ENCODE results near the gene TMEM178B.
"Not testable (repeated sequence)": the region's sequence is repeated elsewhere in the genome, so short reads cannot be mapped to it uniquely, and the experiment has no call there.

TMEM178B gene

DNA sequence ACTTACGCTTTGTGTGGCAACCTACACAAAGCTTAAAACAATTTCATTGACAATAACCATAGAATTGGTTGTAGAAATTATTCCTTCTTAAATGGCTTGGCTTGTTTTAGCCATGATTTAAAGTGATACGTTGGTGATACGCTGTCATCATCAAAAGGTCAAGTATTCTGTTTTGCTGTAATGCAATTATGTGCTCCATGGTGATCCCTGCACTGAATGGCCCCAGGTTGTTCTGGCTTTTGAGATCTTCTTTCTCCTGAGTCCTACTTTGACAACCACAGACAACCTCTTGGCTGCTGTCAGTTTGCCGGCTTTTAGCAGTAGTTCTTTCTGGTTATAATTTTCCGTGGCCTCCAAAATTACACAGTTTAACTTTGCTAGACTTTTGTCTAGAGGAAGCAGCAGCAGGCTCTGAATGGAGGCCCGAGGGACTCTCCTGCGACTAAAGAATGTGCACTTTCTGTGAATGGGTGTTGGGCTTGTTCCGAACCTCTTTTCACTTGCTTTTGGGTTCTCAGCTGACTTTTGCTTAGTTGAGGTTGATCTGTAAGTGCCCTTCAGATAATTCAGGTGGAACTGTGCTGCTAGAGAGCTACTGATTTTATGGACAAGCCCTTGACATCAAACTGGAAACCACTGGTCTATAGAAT, 104.7 kb downstream of the TMEM178B start:
- no peak overlapping the region for H3K4me3 Mint-ChIP-seq
- no peaks in the 10 kb centered on the region for H3K4me1 Mint-ChIP-seq
- peaks cover 42% of the 10 kb centered on the region for H3K27me3 Mint-ChIP-seq
- no peak overlapping the region for H3K27ac Mint-ChIP-seq
- no peaks in the 10 kb centered on the region for H3K9me3 Mint-ChIP-seq
- ATAC-seq = no peak
- no peak for DNase-seq

- peaks cover 29% of the 10 kb centered on the region for H3K27me3 Mint-ChIP-seq
- H3K4me1 Mint-ChIP-seq = no peaks in the 10 kb centered on the region
- ATAC-seq (no peak), DNase-seq (no peak)
- no peak overlapping the region for H3K4me3 Mint-ChIP-seq
- no peak overlapping the region for H3K27ac Mint-ChIP-seq
- no peaks in the 10 kb centered on the region for H3K9me3 Mint-ChIP-seq
These were observed 107.9 kb downstream of the TMEM178B start for GRCh38 chr7:141181812-141182211.

GRCh38 chr7:141184532-141185190, 110.8 kb downstream of the TMEM178B start:
- H3K4me1 Mint-ChIP-seq = no peaks in the 10 kb centered on the region
- ATAC-seq = peak; percentile 20
- no peaks in the 10 kb centered on the region for H3K9me3 Mint-ChIP-seq
- H3K4me3 Mint-ChIP-seq = no peak overlapping the region
- peak overlapping the region in 1 of 2 donors; percentile 52 for H3K27ac Mint-ChIP-seq
- DNase-seq = no peak
- H3K27me3 Mint-ChIP-seq = peaks cover 29% of the 10 kb centered on the region

DNA sequence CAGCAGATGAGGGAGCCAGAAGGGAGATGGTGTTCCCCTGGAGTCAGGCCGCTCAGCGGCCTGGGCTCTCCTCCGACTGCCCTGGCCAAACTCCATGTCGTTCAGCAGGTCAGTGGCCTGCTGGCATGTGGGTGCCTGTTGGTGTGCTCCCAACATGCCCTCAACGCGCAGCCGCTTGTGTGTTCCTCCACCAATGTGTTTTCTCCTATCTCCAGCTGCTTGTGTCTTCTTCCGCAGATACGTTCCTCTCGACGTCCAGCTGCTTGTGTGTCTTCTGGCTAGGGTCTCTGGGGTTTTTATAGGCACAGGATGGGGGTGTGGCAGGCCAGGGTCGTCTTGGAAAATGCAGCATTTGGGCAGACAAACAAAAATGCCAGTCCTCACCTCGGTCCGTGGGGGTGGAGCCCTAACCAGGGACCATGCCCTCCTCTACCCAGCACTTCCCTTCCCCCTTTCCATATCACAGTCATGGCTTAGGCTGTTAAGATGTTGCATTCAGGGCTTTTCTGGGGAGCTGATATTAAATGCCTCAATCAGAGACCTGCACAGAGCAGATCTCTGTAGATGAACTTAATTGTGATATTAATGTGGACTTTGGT, 111.6 kb downstream of the TMEM178B start:
- no peak for DNase-seq
- no peaks in the 10 kb centered on the region for H3K9me3 Mint-ChIP-seq
- peaks cover 25% of the 10 kb centered on the region for H3K27me3 Mint-ChIP-seq
- H3K4me1 Mint-ChIP-seq = no peaks in the 10 kb centered on the region
- H3K27ac Mint-ChIP-seq = no peak overlapping the region
- ATAC-seq = no peak
- H3K4me3 Mint-ChIP-seq = no peak overlapping the region

- Mint-ChIP-seq H3K4me1 (no peaks in the 10 kb centered on the region), H3K4me3 (no peak overlapping the region), H3K27ac (no peak overlapping the region), H3K9me3 (no peaks in the 10 kb centered on the region), H3K27me3 (peaks cover 37% of the 10 kb centered on the region)
- DNase-seq = no peak
- ATAC-seq = no peak
These were observed 115.4 kb downstream of the TMEM178B start for GRCh38 chr7:141189231-141189630.

GRCh38 chr7:141190495-141190894, 116.6 kb downstream of the TMEM178B start:
- DNase-seq (no peak), ATAC-seq (no peak)
- Mint-ChIP-seq H3K9me3 (no peaks in the 10 kb centered on the region), H3K4me1 (no peaks in the 10 kb centered on the region), H3K4me3 (no peak overlapping the region), H3K27ac (no peak overlapping the region), H3K27me3 (peaks cover 37% of the 10 kb centered on the region)

GRCh38 chr7:141191277-141191676, 117.4 kb downstream of the TMEM178B start:
- DNase-seq (no peak), ATAC-seq (no peak)
- Mint-ChIP-seq H3K4me3 (no peak overlapping the region), H3K27ac (no peak overlapping the region), H3K9me3 (no peaks in the 10 kb centered on the region), H3K27me3 (peaks cover 37% of the 10 kb centered on the region), H3K4me1 (no peaks in the 10 kb centered on the region)

- Mint-ChIP-seq H3K27ac (no peak overlapping the region), H3K27me3 (peaks cover 39% of the 10 kb centered on the region)
- ATAC-seq = no peak
These were observed 119.2 kb downstream of the TMEM178B start for GRCh38 chr7:141193066-141193465.

DNA sequence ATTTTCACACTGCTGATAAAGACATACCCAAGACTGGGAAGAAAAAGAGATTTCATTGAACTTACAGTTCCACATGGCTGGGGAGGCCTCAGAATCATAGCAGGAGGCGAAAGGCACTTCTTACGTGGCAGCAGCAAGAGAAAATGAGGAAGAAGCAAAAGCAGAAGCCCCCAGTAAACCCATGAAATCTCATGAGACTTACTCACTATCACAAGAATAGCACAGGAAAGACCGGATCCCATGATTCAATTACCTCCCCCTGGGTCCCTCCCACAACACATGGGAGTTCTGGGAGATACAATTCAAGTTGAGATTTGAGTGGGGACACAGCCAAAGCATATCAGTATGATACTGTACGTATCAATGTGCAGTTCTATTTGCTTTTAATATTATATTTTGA, 121.9 kb downstream of the TMEM178B start:
- H3K27ac Mint-ChIP-seq, ATAC-seq, H3K4me1 Mint-ChIP-seq, H3K9me3 Mint-ChIP-seq, DNase-seq, H3K4me3 Mint-ChIP-seq: not testable (repeated sequence)
- H3K27me3 Mint-ChIP-seq = peaks cover 40% of the 10 kb centered on the region

More at GRCh38 chr7:141193066-141193465, 119.2 kb downstream of the TMEM178B start:
- Mint-ChIP-seq H3K4me1 (no peaks in the 10 kb centered on the region), H3K9me3 (no peaks in the 10 kb centered on the region), H3K4me3 (no peak overlapping the region)
- no peak for DNase-seq

DNA sequence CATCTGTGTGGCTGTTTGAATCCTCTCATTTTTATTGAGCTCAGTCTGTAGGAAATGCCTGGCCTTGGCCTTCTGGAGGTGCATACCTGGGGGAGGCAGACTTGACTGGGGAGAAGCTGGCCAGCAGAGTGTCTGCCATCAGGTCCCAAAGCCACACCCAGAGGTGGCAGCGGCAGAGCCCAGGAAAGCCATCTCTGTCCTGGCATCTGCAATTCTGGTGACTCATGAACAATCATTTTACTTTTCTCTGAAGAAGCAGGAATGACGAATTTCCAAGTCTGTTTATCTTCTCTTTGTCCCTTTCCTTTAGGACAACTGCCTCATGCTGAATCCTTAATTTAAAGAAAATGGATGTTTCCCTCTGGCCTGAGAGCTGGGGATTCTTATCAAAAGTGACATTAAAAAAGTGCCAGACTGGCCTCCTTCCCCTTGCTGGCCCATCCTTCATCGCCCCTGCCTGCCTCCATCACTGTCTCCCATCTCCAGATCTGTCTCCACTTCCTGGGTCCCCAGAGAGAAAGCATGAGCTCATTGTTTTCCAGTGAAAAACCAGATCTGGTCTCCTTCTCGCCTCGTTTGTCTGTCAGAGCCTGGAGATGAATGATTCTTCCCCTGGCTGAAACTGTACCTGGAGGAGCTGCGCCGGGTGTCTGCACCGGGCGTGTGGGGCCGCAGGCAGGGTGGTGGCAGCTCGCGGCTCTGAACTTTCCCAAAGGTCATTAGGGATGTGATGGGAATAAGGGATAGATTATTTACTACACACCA, 124.5 kb downstream of the TMEM178B start:
- H3K4me1 Mint-ChIP-seq = no peaks in the 10 kb centered on the region
- no peak overlapping the region for H3K27ac Mint-ChIP-seq
- no peaks in the 10 kb centered on the region for H3K9me3 Mint-ChIP-seq
- H3K4me3 Mint-ChIP-seq = no peak overlapping the region
- DNase-seq = no peak
- ATAC-seq = no peak
- H3K27me3 Mint-ChIP-seq = peaks cover 35% of the 10 kb centered on the region

DNA sequence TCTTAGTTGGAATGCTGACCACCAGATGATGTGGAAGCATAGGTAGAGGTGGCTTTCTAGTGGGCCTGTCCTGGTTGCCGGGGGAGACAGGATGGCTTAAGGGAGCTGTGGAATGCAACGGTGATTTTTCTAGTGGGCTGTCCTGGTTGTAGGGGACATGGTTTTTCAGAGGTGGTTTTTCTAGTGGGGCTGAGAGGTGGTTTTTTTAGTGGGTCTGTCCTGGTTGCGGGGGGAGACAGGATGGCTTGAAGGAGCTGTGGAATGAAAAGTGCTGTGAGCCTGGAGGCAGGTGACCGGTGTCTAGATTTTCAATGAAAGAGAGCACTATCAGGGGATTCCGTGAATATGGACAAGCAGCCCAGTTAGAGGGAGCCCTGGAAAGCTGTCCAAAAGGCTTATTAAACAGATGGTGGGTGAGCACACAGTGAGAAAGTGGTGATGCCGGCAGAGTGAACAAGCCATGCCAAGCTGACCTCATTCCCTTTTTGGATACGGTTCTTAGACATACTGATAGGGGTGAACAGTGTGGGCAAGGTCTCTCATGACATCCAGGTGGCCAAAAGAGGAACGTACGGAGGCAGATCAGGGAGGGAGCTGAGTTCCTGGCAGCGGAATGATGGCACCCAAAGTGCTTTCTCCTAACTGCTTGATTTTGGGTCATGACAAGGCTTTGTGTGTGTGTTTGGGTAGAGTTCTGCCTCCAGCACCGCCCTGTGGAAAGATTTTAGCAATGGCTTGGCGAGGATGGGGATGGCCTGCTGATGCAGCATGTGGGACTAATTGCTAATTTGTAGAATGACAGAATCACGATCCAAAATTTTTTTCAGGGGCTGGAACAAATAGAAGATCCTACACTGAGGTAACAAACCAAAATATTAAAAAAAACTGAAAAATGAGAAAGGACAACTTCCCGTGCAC, 126.6 kb downstream of the TMEM178B start:
- Mint-ChIP-seq H3K4me1 (no peaks in the 10 kb centered on the region), H3K27me3 (peaks cover 46% of the 10 kb centered on the region), H3K9me3 (no peaks in the 10 kb centered on the region), H3K4me3 (no peak overlapping the region), H3K27ac (peak overlapping the region; percentile 3 to 53)
- ATAC-seq = no peak
- no peak for DNase-seq

DNA sequence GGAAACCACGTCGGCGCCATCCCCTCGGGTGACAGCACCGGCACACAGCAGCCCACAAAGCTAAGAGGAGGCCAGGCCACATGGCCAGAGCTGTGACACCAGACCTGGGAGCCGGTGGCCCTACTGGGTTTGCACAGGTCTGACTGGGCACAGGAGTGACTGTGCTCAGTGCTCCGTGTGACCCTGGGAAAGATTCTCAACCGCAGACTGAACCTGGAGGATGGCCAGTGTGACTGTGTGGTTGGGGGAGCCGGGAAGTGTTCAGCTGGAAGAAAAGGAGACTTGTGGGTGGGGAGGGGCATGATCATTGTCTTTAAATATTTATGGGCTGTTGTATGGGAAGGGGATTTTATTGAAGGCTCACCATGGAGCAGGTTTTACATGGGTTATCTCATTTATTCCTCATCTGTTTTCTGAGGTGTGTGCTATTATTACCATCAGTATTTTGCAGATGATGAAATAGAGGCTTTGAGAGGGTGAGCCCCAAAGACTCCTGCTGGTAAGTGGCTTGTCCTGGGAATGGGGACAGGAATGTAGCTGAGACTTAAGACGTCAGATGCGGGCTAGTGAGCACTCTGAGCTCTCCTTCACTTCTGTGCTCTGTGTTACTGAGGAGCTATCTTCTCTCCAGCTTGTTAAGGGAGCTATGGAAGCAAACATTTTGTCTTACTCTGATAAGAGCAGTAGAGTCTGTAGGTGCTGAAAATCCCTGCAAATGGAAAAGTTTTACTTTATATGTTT, 127.5 kb downstream of the TMEM178B start:
- Mint-ChIP-seq H3K9me3 (no peaks in the 10 kb centered on the region), H3K27me3 (peaks cover 46% of the 10 kb centered on the region), H3K27ac (no peak overlapping the region), H3K4me3 (no peak overlapping the region), H3K4me1 (no peaks in the 10 kb centered on the region)
- ATAC-seq = no peak
- DNase-seq = no peak

DNA sequence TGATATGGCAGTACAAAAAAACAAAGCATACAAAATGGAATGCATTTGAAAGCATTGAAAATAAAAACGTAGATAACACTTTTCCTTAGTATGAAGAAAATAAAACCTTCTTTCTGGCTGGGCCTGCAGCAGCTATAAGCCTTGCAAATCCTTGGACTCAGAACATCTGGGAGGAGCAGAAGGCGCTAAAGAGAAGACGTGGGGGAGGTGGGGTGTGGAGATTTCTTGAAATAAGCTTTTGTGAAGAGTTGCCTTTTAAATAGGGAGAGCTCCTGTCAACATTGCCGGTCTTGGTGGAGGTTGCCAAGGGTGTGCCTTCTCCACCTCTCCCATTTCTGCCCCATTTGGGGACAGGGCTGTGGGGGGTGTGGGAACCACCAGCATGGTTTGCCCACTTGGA, 128.7 kb downstream of the TMEM178B start:
- no peak for ATAC-seq
- H3K9me3 Mint-ChIP-seq = no peaks in the 10 kb centered on the region
- peaks cover 46% of the 10 kb centered on the region for H3K27me3 Mint-ChIP-seq
- H3K4me3 Mint-ChIP-seq = no peak overlapping the region
- no peak for DNase-seq
- no peaks in the 10 kb centered on the region for H3K4me1 Mint-ChIP-seq
- no peak overlapping the region for H3K27ac Mint-ChIP-seq

GRCh38 chr7:141203177-141203576, 129.3 kb downstream of the TMEM178B start:
- ATAC-seq (no peak), DNase-seq (no peak)
- no peaks in the 10 kb centered on the region for H3K9me3 Mint-ChIP-seq
- H3K4me3 Mint-ChIP-seq = no peak overlapping the region
- H3K4me1 Mint-ChIP-seq = no peaks in the 10 kb centered on the region
- H3K27me3 Mint-ChIP-seq = peaks cover 42% of the 10 kb centered on the region
- no peak overlapping the region for H3K27ac Mint-ChIP-seq
